ENCODE measurements around the gene GABRB3.

The GABRB3 gene

DNA sequence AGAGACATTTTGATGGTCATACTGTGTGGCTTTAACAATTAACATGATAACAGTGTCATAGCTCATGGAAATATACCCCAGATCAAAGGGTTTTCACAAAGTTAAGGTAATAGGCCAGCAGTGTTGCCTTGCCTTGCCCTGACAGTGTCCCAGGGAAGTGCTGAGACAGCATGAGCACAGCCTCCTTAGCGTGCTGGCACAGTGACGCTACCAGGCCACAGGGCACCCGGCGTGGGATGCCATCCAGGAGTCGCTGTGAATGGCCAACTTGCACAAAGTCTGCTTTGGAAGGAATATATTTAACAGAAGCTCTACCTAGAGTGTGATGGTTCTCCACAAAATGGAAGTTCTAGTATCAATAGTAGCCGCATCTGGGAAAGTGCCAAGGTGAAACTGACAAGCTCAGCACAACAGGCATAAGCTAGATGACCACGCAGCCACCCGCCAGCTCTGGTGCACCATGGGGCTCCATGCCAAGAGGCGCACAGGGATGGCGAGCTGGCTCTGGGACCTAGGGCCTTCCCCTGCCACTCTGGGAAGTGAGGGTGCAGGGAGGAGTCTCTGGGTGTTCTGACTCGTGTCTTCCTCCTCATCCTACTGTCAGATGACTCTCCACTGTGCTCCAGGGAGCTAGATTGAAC, 86.2 kb downstream of the GABRB3 start:
- H3K36me3 ChIP-seq (ENCODE audit: control insufficient read depth in 2 of 2, insufficient read depth in 2 of 2, low read length in 2 of 2), result no peaks in the 10 kb centered on the region
- H3K4me1 ChIP-seq (ENCODE audit: control insufficient read depth in 2 of 2, insufficient read depth in 2 of 2, low read length in 2 of 2), result no peaks in the 10 kb centered on the region
- H3K4me3 ChIP-seq (ENCODE audit: low read length in 2 of 2), result no peak overlapping the region
- H3K27me3 ChIP-seq (ENCODE audit: control insufficient read depth in 2 of 2, insufficient read depth in 2 of 2, low read length in 2 of 2), result no peaks in the 10 kb centered on the region
- no peak overlapping the region for H3K9ac ChIP-seq (ENCODE audit: low read depth in 1 of 2, low read length in 2 of 2)
- H3K9me3 ChIP-seq (ENCODE audit: control insufficient read depth in 2 of 2, low read length in 2 of 2), result peaks cover 0 to 3% of the 10 kb centered on the region in 2 donors
- H3K27ac ChIP-seq (ENCODE audit: low read depth in 2 of 2, low read length in 2 of 2), result no peak overlapping the region

- no peaks in the 10 kb centered on the region for H3K4me1 ChIP-seq (ENCODE audit: control insufficient read depth in 2 of 2, insufficient read depth in 2 of 2, low read length in 2 of 2)
- H3K27me3 ChIP-seq (ENCODE audit: control insufficient read depth in 2 of 2, insufficient read depth in 2 of 2, low read length in 2 of 2), result no peaks in the 10 kb centered on the region
- H3K4me3 ChIP-seq (ENCODE audit: low read length in 2 of 2), result no peak overlapping the region
- H3K36me3 ChIP-seq (ENCODE audit: control insufficient read depth in 2 of 2, insufficient read depth in 2 of 2, low read length in 2 of 2), result no peaks in the 10 kb centered on the region
- H3K27ac ChIP-seq (ENCODE audit: low read depth in 2 of 2, low read length in 2 of 2), result no peak overlapping the region
- H3K9me3 ChIP-seq (ENCODE audit: control insufficient read depth in 2 of 2, low read length in 2 of 2), result peaks cover 0 to 3% of the 10 kb centered on the region in 2 donors
- H3K9ac ChIP-seq (ENCODE audit: low read depth in 1 of 2, low read length in 2 of 2), result no peak overlapping the region
Observed at GRCh38 chr15:26682598-26683164, 90.2 kb downstream of the GABRB3 start.

GRCh38 chr15:26679927-26680326, 92.9 kb downstream of the GABRB3 start:
- no peaks in the 10 kb centered on the region for H3K9me3 ChIP-seq (ENCODE audit: control insufficient read depth in 2 of 2, low read length in 2 of 2)
- H3K27ac ChIP-seq (ENCODE audit: low read depth in 2 of 2, low read length in 2 of 2), result no peak overlapping the region
- H3K4me1 ChIP-seq (ENCODE audit: control insufficient read depth in 2 of 2, insufficient read depth in 2 of 2, low read length in 2 of 2), result no peaks in the 10 kb centered on the region
- H3K4me3 ChIP-seq (ENCODE audit: low read length in 2 of 2), result no peak overlapping the region
- H3K36me3 ChIP-seq (ENCODE audit: control insufficient read depth in 2 of 2, insufficient read depth in 2 of 2, low read length in 2 of 2), result no peaks in the 10 kb centered on the region
- H3K9ac ChIP-seq (ENCODE audit: low read depth in 1 of 2, low read length in 2 of 2), result no peak overlapping the region
- H3K27me3 ChIP-seq (ENCODE audit: control insufficient read depth in 2 of 2, insufficient read depth in 2 of 2, low read length in 2 of 2), result no peaks in the 10 kb centered on the region

GRCh38 chr15:26676115-26676514, 96.8 kb downstream of the GABRB3 start:
- Histone ChIP-seq H3K9me3 (ENCODE audit: control insufficient read depth in 2 of 2, low read length in 2 of 2) (no peaks in the 10 kb centered on the region), H3K27ac (ENCODE audit: low read depth in 2 of 2, low read length in 2 of 2) (no peak overlapping the region), H3K36me3 (ENCODE audit: control insufficient read depth in 2 of 2, insufficient read depth in 2 of 2, low read length in 2 of 2) (no peaks in the 10 kb centered on the region), H3K4me1 (ENCODE audit: control insufficient read depth in 2 of 2, insufficient read depth in 2 of 2, low read length in 2 of 2) (no peaks in the 10 kb centered on the region), H3K27me3 (ENCODE audit: control insufficient read depth in 2 of 2, insufficient read depth in 2 of 2, low read length in 2 of 2) (no peaks in the 10 kb centered on the region), H3K4me3 (ENCODE audit: low read length in 2 of 2) (no peak overlapping the region), H3K9ac (ENCODE audit: low read depth in 1 of 2, low read length in 2 of 2) (no peak overlapping the region)

DNA sequence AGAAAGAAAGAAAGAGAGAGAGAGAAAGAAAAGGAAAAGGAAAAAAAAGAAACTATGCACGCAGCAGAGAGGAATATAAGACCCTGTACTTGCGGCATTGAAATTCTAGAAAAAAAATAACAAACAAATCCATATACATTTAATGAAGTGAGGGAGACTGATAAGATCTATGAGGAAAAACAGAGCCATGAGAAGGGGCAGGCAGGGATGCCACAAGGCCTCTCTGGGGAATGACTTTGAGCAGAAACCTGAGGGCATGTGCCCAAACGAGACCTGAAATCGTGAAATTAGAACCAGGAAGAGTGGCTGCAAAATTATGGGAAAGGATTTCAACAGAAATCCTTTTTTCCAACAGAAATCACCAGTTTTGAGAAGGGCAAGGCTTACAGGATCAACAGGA, 98.4 kb downstream of the GABRB3 start:
- H3K27me3 ChIP-seq (ENCODE audit: control insufficient read depth in 2 of 2, insufficient read depth in 2 of 2, low read length in 2 of 2), result no peaks in the 10 kb centered on the region
- no peak overlapping the region for H3K4me3 ChIP-seq (ENCODE audit: low read length in 2 of 2)
- no peaks in the 10 kb centered on the region for H3K36me3 ChIP-seq (ENCODE audit: control insufficient read depth in 2 of 2, insufficient read depth in 2 of 2, low read length in 2 of 2)
- no peaks in the 10 kb centered on the region for H3K9me3 ChIP-seq (ENCODE audit: control insufficient read depth in 2 of 2, low read length in 2 of 2)
- no peaks in the 10 kb centered on the region for H3K4me1 ChIP-seq (ENCODE audit: control insufficient read depth in 2 of 2, insufficient read depth in 2 of 2, low read length in 2 of 2)
- H3K9ac ChIP-seq (ENCODE audit: low read depth in 1 of 2, low read length in 2 of 2), result no peak overlapping the region
- no peak overlapping the region for H3K27ac ChIP-seq (ENCODE audit: low read depth in 2 of 2, low read length in 2 of 2)

DNA sequence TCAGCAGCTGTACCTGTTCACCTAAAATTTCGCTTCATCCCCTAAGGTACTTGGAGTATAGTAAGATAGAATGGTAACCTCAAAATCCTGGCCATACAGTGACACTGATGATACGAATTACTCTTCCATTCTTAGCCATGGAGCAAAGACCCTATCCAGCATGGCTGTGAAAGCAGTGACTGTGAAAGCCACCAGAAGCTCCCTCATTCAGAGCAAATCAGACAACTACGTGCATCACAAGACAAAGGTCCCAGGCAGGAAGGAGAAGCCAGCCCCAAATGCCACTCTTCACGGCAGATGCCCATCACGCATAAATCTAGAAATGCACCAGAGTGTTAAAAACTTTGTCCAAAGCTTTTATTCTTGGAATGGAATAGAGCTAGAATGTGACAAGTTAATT, 99.4 kb downstream of the GABRB3 start:
- Histone ChIP-seq H3K27ac (ENCODE audit: low read depth in 2 of 2, low read length in 2 of 2) (no peak overlapping the region), H3K4me1 (ENCODE audit: control insufficient read depth in 2 of 2, insufficient read depth in 2 of 2, low read length in 2 of 2) (no peaks in the 10 kb centered on the region), H3K27me3 (ENCODE audit: control insufficient read depth in 2 of 2, insufficient read depth in 2 of 2, low read length in 2 of 2) (no peaks in the 10 kb centered on the region), H3K9ac (ENCODE audit: low read depth in 1 of 2, low read length in 2 of 2) (no peak overlapping the region), H3K4me3 (ENCODE audit: low read length in 2 of 2) (no peak overlapping the region), H3K36me3 (ENCODE audit: control insufficient read depth in 2 of 2, insufficient read depth in 2 of 2, low read length in 2 of 2) (no peaks in the 10 kb centered on the region), H3K9me3 (ENCODE audit: control insufficient read depth in 2 of 2, low read length in 2 of 2) (peaks cover 0 to 6% of the 10 kb centered on the region in 2 donors)

DNA sequence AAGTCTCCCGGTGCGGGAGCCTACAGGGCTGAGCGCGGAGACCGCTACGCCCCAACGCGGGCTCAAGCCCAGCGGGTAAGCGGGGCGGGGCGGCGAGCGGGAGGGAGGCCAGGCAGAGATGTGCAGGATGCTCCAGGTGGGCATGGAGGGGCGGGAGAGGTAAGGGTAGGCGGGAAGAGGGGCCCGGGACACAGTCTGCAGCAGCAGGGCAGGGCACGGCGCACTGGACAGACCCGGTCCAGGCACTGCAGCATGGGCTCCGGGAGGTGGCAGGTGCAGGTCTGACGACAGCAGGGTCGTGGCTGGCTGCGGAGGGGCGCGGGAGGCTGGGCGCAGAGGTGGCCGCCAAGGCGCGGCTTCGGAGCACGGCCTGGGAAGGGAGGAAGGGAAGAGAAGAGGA, 102.8 kb downstream of the GABRB3 start:
- H3K27me3 ChIP-seq (ENCODE audit: control insufficient read depth in 2 of 2, insufficient read depth in 2 of 2, low read length in 2 of 2), result no peaks in the 10 kb centered on the region
- H3K9ac ChIP-seq (ENCODE audit: low read depth in 1 of 2, low read length in 2 of 2), result no peak overlapping the region
- no peak overlapping the region for H3K27ac ChIP-seq (ENCODE audit: low read depth in 2 of 2, low read length in 2 of 2)
- H3K4me3 ChIP-seq (ENCODE audit: low read length in 2 of 2), result no peak overlapping the region
- peaks cover 2 to 6% of the 10 kb centered on the region in 2 donors for H3K9me3 ChIP-seq (ENCODE audit: control insufficient read depth in 2 of 2, low read length in 2 of 2)
- H3K4me1 ChIP-seq (ENCODE audit: control insufficient read depth in 2 of 2, insufficient read depth in 2 of 2, low read length in 2 of 2), result no peaks in the 10 kb centered on the region
- H3K36me3 ChIP-seq (ENCODE audit: control insufficient read depth in 2 of 2, insufficient read depth in 2 of 2, low read length in 2 of 2), result no peaks in the 10 kb centered on the region

- no peak overlapping the region for H3K9ac ChIP-seq (ENCODE audit: low read depth in 1 of 2, low read length in 2 of 2)
- H3K4me3 ChIP-seq (ENCODE audit: low read length in 2 of 2), result no peak overlapping the region
- no peaks in the 10 kb centered on the region for H3K27me3 ChIP-seq (ENCODE audit: control insufficient read depth in 2 of 2, insufficient read depth in 2 of 2, low read length in 2 of 2)
- H3K4me1 ChIP-seq (ENCODE audit: control insufficient read depth in 2 of 2, insufficient read depth in 2 of 2, low read length in 2 of 2), result no peaks in the 10 kb centered on the region
- no peak overlapping the region for H3K27ac ChIP-seq (ENCODE audit: low read depth in 2 of 2, low read length in 2 of 2)
- H3K36me3 ChIP-seq (ENCODE audit: control insufficient read depth in 2 of 2, insufficient read depth in 2 of 2, low read length in 2 of 2), result no peaks in the 10 kb centered on the region
- peaks cover 2 to 6% of the 10 kb centered on the region in 2 donors for H3K9me3 ChIP-seq (ENCODE audit: control insufficient read depth in 2 of 2, low read length in 2 of 2)
Observed at GRCh38 chr15:26667222-26667988, 105.5 kb downstream of the GABRB3 start.

DNA sequence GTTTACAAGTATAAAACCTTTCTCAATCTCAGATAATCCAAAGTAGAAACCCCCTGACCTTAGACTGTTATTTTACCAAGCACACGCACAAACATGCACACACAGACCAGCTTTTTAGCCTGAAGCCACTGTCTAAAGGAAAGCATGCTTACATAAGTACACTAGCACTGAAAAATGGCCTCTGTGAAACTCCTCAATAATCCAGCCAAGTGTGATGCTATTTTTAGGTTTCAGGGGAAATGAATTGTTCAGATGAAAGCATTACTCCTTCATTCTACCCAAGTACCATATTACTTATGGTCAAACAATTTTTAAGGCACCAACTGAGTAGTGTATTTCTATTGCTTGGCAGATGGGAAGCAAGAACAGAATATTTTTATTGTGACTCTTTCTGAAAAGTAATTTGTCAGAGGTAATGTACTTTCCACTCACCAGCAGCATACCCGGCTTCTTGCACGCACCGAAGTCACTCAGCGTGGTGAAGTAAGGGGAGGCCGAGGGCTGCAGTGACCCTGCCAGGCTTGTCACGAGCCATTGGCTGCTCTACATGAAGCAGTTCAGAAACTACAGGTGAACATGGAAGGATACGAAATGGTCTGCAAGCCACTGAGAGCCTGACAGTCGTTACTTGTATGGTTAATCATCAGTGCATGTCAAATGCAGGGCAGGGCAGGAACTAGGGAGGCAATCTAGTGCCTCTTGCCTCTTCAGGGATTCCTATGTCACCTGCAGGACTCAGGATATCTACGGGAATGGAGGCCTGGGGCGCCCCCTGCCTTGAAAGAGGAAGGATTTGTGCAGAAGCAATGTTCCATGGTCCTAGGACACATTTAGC, 106.7 kb downstream of the GABRB3 start:
- no peak overlapping the region for H3K4me3 ChIP-seq (ENCODE audit: low read length in 2 of 2)
- no peak overlapping the region for H3K9ac ChIP-seq (ENCODE audit: low read depth in 1 of 2, low read length in 2 of 2)
- no peak overlapping the region for H3K27ac ChIP-seq (ENCODE audit: low read depth in 2 of 2, low read length in 2 of 2)
- H3K4me1 ChIP-seq (ENCODE audit: control insufficient read depth in 2 of 2, insufficient read depth in 2 of 2, low read length in 2 of 2), result no peaks in the 10 kb centered on the region
- no peaks in the 10 kb centered on the region for H3K36me3 ChIP-seq (ENCODE audit: control insufficient read depth in 2 of 2, insufficient read depth in 2 of 2, low read length in 2 of 2)
- peaks cover 2 to 6% of the 10 kb centered on the region in 2 donors for H3K9me3 ChIP-seq (ENCODE audit: control insufficient read depth in 2 of 2, low read length in 2 of 2)
- no peaks in the 10 kb centered on the region for H3K27me3 ChIP-seq (ENCODE audit: control insufficient read depth in 2 of 2, insufficient read depth in 2 of 2, low read length in 2 of 2)

- H3K27me3 ChIP-seq (ENCODE audit: control insufficient read depth in 2 of 2, insufficient read depth in 2 of 2, low read length in 2 of 2), result no peaks in the 10 kb centered on the region
- no peaks in the 10 kb centered on the region for H3K36me3 ChIP-seq (ENCODE audit: control insufficient read depth in 2 of 2, insufficient read depth in 2 of 2, low read length in 2 of 2)
- no peak overlapping the region for H3K9ac ChIP-seq (ENCODE audit: low read depth in 1 of 2, low read length in 2 of 2)
- H3K4me3 ChIP-seq (ENCODE audit: low read length in 2 of 2), result no peak overlapping the region
- H3K27ac ChIP-seq (ENCODE audit: low read depth in 2 of 2, low read length in 2 of 2), result no peak overlapping the region
- peaks cover 0 to 4% of the 10 kb centered on the region in 2 donors for H3K9me3 ChIP-seq (ENCODE audit: control insufficient read depth in 2 of 2, low read length in 2 of 2)
- H3K4me1 ChIP-seq (ENCODE audit: control insufficient read depth in 2 of 2, insufficient read depth in 2 of 2, low read length in 2 of 2), result no peaks in the 10 kb centered on the region
Observed at GRCh38 chr15:26662283-26662682, 110.6 kb downstream of the GABRB3 start.

Measured in mucosa of rectum (tissue), 2 donors.